SKM-1 treated with dmso at 0.1 percent for 144 hours (cell line): Measurements from ENCODE around the gene AKAP13.
A peak's percentile ranks its signal among the peaks of the same experiment; 100 is the strongest.

ENCODE experiments used
- DNase-seq: peaks from one replicate; lab custom pipeline; 2025; ENCODE audit not compliant: unreplicated experiment; lab: John Stamatoyannopoulos, UW

Gene AKAP13

GRCh38 chr15:85592148-85592547 lies 211.7 kb downstream of the AKAP13 start:
- DNase-seq, result no peak

GRCh38 chr15:85593809-85594445 lies 213.5 kb downstream of the AKAP13 start:
- DNase-seq, result no peak

- DNase-seq, result no peak
Observed at GRCh38 chr15:85595804-85596536, 215.6 kb downstream of the AKAP13 start.

GRCh38 chr15:85597155-85597815 lies 216.9 kb downstream of the AKAP13 start:
- DNase-seq, result no peak

- no peak for DNase-seq
Observed at GRCh38 chr15:85598219-85598618, 217.8 kb downstream of the AKAP13 start.

GRCh38 chr15:85598718-85599398 lies 218.5 kb downstream of the AKAP13 start:
- no peak for DNase-seq

- DNase-seq, result no peak
Observed at GRCh38 chr15:85600001-85600400, 219.6 kb downstream of the AKAP13 start.

- no peak for DNase-seq
Observed at GRCh38 chr15:85603160-85603559, 222.8 kb downstream of the AKAP13 start.

- DNase-seq, result no peak
Observed at GRCh38 chr15:85603703-85604102, 223.3 kb downstream of the AKAP13 start.

GRCh38 chr15:85604194-85604593 lies 223.8 kb downstream of the AKAP13 start:
- DNase-seq, result no peak

GRCh38 chr15:85606738-85607137 lies 226.3 kb downstream of the AKAP13 start:
- DNase-seq, result no peak

- no peak for DNase-seq
Observed at GRCh38 chr15:85607141-85607806, 226.9 kb downstream of the AKAP13 start.

- no peak for DNase-seq
Observed at GRCh38 chr15:85607842-85608241, 227.4 kb downstream of the AKAP13 start.

- DNase-seq, result no peak
Observed at GRCh38 chr15:85609492-85609891, 229.1 kb downstream of the AKAP13 start.

GRCh38 chr15:85611361-85611760 lies 231.0 kb downstream of the AKAP13 start:
- no peak for DNase-seq

GRCh38 chr15:85614059-85614458 lies 233.7 kb downstream of the AKAP13 start:
- DNase-seq, result no peak

- peak; percentile 27 for DNase-seq
Observed at GRCh38 chr15:85615930-85616329, 235.5 kb downstream of the AKAP13 start.

- DNase-seq, result no peak
Observed at GRCh38 chr15:85616549-85617110, 236.2 kb downstream of the AKAP13 start.

- DNase-seq, result no peak
Observed at GRCh38 chr15:85618228-85618505, 237.8 kb downstream of the AKAP13 start.

- peak; percentile 30 for DNase-seq
Observed at GRCh38 chr15:85618956-85619491, 238.6 kb downstream of the AKAP13 start.
